Ishikawa (cell line): Measurements from ENCODE around the gene TSPOAP1.

Experiments
- REST ChIP-seq: IDR thresholded peaks from 2 replicates; pipeline ENCODE4 v1.6.1; 2012; ENCODE audit warnings: low read depth, mild to moderate bottlenecking
- TEAD4 ChIP-seq: IDR thresholded peaks from 2 replicates; pipeline ENCODE4 v1.6.1; 2012

GRCh38 chr17:58329035-58329809 lies 627 bp upstream of the TSPOAP1 start:
- TF ChIP-seq REST (no peak), TEAD4 (no peak)
